HG02763 (cell line): ENCODE measurements around the gene ADI1.

Source experiments
- ATAC-seq: cut with Tn5 transposase; IDR thresholded peaks from one replicate; pipeline ENCODE4 v1.9.1; 2021; ENCODE audit warnings: mild to moderate bottlenecking, moderate library complexity; ENCODE audit not compliant: unreplicated experiment

The ADI1 gene, protein sequence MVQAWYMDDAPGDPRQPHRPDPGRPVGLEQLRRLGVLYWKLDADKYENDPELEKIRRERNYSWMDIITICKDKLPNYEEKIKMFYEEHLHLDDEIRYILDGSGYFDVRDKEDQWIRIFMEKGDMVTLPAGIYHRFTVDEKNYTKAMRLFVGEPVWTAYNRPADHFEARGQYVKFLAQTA

DNA sequence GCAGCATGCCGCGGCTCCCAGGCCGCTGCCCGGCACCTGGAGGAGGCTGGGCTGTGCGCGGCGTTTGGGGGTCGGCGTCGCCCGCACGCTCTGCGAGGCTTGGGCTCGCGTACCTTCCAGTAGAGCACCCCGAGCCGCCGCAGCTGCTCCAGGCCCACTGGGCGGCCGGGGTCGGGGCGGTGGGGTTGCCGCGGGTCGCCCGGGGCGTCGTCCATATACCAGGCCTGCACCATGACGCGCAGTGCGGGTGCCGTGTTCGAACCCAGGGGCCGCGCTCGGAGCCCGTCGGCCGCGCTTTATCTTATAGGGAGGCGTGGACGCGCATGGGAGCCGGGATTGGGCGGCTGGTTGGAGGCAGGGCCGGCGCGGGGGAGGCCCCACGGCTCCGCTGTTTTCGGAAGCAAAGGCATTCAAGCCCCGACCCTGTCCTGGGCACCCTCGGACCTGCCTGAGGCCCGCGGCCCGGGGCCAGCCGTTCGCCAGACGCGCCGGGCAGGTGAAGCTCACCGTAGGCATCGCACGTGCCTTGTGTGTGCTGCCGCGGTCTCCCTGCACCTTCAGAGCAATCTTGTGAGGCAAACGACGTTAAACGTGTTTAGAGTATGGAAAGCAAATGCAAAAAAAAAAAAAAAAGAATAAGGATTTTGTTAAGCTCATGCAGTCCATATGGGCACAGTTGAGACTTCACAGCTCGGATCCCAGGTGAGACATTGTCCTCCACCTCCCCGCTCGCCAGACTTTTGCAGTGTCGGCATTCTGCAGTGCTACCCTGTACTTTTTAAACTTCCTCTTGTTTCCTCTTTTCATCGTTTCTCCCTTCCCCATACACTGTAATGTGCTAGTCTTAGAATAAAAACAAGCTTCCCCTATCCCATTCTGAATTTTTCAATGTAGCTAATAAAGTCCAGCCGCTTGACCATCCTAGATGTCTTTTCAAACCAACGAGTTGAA, at the start of gene ADI1:
Gene ADI1 (minus strand): TSS at position 277 of the 951 bp plus-strand sequence. CDS start 44 bp downstream, at position 233.
- ATAC-seq: peak; percentile 48

- no peak for ATAC-seq
Measured at GRCh38 chr2:3566806-3567205, 47.5 kb upstream of the ADI1 start.

DNA sequence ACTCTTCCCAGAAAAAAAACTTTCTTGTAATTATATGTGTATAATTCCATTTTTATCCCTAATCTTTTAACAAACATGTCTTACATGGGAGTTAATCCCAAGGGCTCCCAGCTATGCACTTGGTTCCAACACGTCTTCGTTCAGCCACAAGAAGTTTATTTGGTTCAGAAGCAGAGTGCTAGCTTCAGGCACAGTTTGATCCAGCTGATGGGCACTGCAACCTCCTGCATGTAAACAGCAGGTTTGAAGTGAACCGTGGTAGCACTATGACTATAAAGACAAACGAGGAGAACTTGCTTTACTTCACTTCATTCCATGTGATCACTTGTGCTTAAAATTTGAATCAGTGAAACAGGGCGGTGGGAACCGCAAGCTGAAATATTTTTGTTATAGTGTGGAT, 45.8 kb upstream of the ADI1 start:
- no peak for ATAC-seq

- peak; percentile 54 for ATAC-seq
Measured at GRCh38 chr2:3563521-3563976, 44.2 kb upstream of the ADI1 start.

DNA sequence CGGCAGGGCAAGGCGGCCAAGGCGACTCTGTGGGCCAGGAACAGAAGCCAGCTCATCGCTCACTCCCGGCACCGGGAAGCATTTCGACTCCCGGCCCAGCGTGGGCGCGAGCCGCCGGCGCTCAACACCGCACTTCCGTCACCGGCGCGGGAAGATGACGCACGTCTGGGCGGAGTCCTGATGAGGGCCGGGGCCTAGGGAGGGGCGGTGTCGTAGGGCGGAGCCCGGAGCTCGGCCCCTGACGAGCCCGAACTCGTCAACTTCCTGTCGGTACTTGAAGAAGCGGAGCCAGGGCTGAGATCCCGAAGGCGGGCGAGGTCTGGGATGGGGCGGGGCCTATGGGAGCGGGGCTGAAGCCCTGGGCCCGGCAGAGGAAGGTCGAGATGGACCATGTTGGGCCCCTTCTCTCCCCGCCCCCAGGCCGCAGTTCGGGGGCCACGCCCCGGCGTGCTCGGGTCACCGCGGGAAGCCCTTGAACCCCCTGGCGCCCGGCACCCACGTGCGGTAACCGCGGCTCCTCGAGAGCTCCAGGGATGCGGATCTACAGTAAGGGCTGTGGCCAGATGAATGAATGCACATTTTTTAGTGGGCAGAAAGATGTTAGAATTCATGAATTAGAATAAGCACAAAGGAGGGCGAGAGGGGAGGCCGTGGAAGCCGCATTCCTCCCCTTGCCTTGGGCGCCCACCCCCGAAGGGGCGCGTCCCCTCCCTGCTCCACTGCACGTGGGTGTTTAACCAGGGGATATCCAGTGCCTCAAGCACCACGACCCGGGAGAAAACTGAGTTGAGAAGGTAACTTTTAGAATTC, 39.1 kb upstream of the ADI1 start, which contains the start of gene RNASEH1:
Gene RNASEH1 (minus strand): TSS at position 129 of the 810 bp plus-strand sequence. CDS start 73 bp downstream, at position 56.
- ATAC-seq: peak; percentile 95

GRCh38 chr2:3557639-3558204, 38.4 kb upstream of the ADI1 start:
- peak; percentile 22 for ATAC-seq

- ATAC-seq: no peak
Measured at GRCh38 chr2:3553946-3554345, 34.6 kb upstream of the ADI1 start.

DNA sequence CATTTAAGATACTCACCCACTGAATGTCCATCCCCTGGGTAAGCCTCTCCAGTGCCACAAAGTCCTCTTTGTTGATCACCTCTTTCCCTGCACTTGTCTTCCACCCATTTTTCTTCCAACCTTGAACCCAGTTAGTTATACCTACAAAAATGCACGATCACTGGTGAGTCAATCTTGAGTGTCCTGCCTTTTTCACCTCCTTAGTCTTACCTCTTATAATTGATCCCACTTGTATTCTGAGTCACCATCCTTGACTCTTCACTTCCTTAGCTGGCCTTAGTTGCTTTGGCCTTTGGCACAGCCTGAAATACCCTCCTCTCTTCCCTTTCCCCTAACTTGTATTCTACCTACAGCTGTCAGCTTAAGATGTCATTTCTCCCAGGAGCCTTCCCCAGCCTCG, 28.6 kb upstream of the ADI1 start:
- no peak for ATAC-seq

DNA sequence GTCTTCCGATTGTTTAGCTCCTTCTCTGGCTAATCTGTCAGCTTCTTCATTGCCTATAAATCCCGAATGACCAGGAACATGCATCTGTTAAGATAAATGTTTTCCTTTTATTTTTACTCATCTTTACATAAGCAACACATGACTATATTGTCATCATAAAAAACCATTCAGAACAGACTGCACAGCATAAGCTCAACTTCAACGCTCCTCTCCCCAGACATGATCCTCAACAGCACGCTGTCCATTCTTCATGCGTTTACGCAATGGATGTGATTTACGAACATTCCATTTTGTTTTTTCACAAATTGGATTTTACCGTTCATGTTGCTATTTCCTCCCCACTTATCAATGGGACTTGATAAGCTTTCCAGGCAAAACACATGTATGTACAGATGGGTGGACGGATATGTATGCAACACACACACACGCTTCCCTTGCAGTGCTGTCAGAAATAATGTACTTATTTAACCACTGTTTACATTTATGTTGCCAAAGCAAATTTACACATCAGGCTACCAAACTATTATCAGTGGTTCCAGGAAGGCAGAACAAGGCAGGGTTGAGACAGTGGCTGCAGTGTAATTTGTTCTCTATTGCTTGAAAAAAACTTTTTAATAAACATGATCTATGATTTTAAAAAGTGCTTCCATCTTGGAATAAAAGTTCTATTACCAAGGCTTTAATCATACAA, 26.6 kb upstream of the ADI1 start:
- no peak for ATAC-seq

- no peak for ATAC-seq
Measured at GRCh38 chr2:3543023-3543683, 23.8 kb upstream of the ADI1 start.

DNA sequence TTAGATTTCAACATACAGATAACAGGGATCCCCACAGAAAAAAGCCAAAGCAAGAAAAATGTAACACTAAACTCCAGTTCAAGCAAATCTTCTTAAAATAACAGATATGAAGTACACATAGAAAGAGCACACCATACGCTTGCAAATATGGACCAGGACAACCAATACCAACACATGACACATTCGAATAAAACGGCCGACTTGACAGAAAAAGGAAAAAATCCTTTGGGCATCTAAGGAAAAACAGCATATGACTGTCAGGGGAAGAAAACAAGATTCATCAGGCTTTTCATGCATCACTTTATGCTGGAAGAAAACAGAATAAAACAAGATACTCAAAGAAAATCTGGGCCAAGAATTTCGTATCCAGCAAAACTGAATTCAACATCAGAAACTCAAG, 22.8 kb upstream of the ADI1 start:
- ATAC-seq: no peak

- no peak for ATAC-seq
Measured at GRCh38 chr2:3539836-3540235, 20.5 kb upstream of the ADI1 start.

- no peak for ATAC-seq
Measured at GRCh38 chr2:3536682-3537632, 17.6 kb upstream of the ADI1 start.

GRCh38 chr2:3535794-3536681, 16.7 kb upstream of the ADI1 start:
- no peak for ATAC-seq

DNA sequence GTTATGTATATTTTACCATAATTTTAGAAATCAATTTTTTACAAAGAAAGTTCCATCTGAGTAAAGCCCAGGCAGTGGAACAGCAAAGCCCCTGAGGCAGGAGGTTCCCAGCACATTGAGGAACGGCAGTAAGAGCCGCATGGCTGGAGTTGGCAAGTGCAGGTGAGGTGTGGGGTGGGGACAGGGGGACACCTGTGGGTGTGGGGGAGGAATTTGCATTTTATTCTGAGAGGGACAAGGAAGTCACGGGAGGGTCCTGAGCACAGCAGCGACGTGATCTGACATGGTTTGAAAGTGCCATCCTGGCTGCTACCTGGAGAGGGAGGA, 16.1 kb upstream of the ADI1 start:
- ATAC-seq: no peak

DNA sequence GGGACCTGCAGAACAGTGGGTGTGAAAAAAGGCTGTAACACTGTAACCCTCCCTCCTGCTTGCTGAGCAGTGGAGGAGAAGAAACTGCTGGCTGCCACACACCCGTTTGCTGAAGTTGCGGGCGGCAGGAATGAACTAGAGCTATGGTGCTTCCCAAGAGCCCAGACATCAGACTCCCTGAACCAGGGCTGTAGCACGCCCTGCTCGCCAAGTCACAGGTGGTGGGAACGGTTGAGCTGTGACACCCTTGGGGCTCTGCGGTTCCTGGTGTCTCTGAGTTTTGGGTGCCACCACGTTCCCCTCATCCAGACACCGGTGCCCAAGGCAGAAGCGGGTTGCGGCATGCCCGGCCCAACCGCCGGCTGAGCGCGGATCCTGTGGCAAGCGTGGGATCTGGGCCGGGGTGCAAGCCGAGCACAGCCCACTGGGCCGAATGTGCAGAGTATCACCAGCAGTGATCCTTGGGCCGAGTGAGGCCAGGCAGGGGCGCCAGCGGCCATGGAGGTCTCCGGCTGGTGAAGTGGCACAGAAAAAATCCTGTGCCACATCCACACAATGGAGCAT, 15.0 kb upstream of the ADI1 start:
- no peak for ATAC-seq

- ATAC-seq: no peak
Measured at GRCh38 chr2:3533836-3534235, 14.5 kb upstream of the ADI1 start.
